ENCODE data around the gene TERF2IP.

The TERF2IP gene

DNA sequence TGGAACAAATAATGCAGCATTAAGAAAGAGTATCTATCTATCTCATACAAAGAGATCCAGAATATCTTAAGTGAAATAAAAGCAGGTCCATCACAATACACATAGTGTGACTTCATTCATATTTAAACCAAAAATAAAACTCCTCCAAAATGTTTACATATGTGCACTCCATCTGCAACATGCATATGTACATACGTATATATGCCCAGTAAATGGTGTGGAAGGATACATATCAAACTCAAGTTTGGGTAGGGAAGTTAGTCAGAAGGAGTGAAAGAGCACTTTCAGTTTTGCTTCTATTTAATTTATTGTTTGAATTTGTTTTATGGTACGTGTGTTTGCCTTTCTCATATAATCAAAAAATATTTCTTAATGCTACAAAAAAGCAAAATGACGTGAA, 12.5 kb upstream of the TERF2IP start:
- DNase-seq (ENCODE audit: low spot score), result no peak

DNA sequence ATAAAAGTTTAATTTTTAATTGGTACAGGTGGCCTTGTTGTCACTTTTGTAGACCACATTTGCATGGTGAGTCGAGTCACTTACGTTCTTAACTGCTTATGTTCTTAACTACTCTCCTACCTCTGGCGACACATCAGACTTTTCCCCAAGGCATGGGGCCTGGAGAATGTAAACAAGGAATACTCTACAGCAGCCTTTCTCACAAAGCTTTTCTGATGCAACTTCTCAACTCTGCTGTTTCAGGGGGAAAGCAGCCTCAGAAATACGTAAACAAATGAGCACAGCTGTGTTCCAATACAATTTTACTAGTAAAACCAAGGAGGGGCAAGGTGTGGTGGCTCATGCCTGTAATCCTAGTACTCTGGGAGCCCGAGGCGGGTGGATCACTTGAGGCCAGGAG, 7.0 kb upstream of the TERF2IP start:
- DNase-seq (ENCODE audit: low spot score), result no peak

DNA sequence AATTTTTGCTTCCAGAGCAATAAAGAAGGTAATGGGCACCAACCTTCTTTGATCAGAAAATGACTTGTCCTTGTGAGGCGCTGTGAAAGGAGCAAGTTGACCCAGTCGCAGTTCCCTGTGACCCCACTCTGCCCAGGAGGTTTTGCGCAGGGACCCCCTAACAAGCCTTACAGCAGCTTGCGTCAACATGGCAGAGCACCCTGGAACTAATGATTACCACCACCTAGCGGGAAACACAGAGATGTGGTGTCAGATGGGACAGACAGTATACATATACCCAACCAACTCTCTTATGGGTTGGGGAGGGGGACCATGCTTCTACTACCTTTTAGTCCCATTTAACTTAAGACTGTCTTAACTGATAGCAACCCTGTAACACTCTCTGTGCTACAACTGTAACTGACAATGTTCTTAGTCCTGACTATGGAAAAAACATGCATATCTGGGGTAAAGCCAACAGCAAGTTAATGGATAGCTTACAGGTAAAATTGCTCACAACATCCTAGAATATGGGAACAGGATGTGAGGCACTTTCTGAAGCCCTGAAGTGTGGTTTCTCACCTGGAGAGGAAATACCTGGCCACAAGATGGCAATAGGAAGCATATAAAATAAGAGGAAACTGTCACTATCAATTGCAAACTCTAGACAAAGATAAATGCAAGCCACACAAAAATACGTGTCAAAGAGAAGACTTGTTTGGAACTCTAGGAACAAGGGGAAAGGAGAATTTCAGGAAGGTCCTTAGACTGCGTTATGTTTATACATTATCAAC, 3.1 kb upstream of the TERF2IP start:
- DNase-seq (ENCODE audit: low spot score), result no peak

DNA sequence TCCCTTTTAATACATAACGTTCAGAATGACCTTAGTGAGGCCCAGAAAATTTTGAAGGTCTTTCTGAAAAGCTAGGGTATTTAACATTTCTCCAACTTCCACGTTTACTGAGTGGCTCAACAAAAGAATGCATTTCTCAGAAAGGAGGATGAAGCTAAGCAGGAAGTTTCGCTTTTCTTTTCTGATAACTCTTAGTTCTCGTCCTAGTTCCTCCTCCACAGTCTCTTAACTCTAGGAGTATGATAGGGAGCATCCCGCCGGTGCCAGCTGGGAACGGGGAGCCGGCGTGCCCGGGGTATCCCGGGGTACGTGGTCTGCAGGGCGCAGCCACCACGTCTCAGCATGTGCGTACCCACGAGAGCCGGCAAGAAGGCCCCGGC, 471 bp upstream of the TERF2IP start:
- DNase-seq (ENCODE audit: low spot score), result no peak

DNA sequence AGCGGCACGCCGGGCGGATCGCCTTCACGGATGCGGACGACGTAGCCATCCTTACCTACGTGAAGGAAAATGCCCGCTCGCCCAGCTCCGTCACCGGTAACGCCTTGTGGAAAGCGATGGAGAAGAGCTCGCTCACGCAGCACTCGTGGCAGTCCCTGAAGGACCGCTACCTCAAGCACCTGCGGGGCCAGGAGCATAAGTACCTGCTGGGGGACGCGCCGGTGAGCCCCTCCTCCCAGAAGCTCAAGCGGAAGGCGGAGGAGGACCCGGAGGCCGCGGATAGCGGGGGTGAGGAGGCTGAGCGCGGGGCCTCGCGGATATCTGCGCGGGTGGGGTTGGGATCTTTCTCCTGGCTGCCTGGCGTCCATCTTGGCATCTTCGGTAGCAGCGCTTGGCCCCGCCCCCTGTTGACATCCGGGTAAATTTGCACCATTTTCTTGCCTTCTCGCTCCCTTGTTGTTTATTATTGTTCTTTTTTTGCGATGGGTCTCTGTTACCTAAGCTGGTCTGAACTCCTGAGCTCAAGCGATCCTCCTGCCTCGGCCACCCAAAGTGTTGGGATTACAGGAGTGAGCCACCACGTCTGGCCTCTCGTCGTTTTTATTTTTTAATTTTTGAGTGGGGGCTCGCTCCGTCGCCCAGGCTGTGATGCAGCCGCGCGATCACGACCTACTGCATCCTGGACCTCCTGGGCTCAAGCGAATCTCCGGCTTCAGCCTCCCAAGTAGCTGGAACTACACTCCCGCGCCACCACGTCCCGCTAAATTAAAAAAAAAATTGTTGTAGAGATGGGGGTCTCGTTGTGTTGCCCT, 898 bp downstream of the TERF2IP start:
- DNase-seq (ENCODE audit: low spot score), result peak; percentile 83

DNA sequence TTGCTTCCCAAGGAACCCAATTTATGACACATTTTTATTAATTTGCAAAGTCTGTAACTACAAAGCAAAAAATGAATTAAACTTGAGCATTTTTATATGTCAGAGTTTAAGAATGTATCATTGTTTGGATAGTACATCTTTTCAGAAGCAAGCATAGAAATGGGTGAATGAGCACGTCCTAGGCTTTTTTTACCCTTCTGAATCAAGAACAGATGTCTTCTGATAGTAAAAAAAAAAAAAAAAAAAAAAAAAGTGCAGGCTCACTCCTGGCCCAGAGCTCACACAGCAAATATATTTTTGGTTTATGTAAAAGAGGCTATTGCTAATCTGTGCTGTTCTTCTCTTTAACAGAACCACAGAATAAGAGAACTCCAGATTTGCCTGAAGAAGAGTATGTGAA, 6.3 kb downstream of the TERF2IP start:
- no peak for DNase-seq (ENCODE audit: low spot score)

DNA sequence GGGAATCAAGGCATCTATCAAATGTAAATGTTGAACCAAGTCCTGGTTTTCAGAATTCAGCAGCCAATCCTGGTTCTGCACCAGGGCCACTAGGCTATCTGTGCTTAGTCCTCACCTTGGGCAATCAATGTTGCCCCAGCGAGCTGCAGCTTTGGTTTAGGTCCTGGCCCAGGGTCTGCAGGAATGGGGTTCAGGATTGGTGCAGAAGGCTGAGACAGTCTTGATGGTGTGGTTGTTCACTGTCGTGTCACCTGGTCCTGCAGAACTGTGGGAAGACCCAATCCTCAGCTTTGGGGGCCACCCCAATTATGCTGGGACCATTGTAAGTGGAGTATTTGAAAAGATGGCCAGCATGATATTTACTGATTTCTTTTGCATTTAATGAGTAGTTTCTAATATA, 10.6 kb downstream of the TERF2IP start:
- no peak for DNase-seq (ENCODE audit: low spot score)

DNA sequence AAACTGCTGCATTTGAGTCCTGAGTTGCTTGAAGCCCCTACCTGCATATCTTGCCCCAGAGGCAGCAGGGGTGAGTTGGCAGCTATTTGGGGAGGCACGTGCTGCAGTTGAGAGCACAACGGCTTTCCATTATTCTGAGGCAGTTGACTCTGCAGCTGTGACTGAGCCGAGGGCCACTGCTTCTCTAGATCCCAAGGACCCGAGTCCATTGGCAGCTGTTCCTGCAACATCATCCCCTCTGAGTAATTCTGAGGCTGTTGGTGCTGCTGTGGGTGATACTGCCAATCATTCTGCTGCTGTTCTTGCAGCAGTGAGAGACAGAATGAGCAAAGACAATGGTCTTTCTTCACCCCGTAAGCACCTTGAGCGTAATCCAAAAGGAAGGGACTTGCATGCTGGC, 12.7 kb downstream of the TERF2IP start:
- no peak for DNase-seq (ENCODE audit: low spot score)

DNA sequence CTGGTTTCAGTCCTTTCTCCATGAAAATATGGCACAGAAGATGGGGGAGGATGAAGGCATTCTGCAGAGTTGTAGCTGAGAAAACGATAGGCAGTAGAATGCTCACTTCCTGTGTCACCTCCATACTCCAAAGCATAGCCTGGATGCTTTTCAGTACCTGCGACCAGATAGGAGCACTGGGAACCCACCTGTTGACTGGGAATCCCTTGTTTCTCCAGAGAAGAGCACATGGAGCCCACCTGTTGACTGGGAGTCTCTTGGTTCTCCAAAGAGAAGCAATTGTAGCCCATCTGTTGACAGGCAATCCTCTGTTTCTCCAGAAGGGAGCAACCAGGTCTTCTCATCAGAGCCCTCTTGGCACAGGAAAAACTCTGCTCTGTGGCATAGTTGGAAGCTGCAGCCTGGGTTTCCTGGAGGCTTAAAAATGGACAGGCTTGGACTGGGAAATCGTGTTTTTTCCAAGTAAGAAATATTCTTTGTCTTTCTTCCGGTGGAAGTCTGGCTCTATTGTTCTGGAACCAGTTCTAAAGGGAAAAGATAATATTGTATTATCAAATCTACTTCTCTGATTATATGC, 13.2 kb downstream of the TERF2IP start:
- DNase-seq (ENCODE audit: low spot score), result no peak

DNA sequence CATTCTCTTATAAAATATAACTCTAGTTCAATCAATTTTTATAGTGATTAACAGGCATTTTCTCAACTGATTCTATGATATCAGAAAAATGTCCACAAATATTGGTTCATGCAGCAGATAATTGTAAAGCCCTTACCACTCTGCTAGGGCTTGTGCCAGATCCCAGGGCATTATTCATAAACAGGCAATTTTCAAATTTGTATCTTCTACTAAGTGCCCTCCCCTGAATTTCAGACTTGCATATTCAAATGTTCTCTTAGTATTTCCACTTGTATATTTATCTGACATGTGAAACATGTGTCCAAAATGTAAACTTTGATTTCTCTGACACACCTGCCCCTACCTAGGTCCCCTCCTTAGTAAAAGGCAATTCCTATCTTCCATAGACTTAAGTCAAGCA, 19.9 kb downstream of the TERF2IP start:
- no peak for DNase-seq (ENCODE audit: low spot score)

DNA sequence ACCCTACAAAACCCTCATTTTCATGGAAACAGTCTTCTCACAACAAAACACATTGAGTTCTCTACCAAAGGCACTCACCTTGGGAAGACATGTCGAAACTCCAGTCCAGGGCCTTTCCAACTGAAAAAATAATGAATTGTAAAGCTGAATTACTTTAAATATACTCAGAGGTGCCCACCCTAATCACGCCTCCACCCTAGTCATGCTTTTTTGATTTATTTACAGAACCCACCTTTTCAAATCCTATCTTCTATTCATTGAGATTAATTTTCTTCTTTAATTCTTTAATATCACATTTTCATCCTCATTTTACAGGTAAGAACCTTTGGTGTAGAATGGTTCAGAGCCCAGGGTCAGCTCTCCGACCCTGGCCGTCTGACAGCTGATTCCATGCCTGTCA, 29.3 kb downstream of the TERF2IP start, which contains the start of gene CPHXL2:
TSS of gene CPHXL2 (minus strand) at position 101 of the 400 bp plus-strand sequence. CDS start at position 91, 10 bp downstream.
- no peak for DNase-seq (ENCODE audit: low spot score)

DNA sequence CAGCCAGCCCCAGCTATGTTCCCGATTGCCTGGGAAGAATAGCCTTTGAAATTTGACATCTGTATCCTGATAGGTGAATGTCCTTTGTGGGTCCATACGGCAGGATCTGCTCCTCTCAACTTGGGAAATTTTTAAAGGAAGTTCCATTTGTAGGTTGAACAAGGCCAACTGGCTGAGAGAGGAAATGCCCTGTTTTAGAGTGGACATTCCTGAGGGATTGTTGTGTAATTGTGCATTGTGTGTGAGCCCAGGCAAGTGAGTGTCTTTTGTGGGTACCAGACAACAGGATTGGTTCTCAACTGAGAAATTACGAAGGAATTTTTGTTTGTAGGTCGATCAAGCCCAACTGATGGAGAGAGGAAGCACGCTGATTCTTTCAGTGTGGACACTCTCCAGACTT, 31.8 kb downstream of the TERF2IP start:
- no peak for DNase-seq (ENCODE audit: low spot score)

DNA sequence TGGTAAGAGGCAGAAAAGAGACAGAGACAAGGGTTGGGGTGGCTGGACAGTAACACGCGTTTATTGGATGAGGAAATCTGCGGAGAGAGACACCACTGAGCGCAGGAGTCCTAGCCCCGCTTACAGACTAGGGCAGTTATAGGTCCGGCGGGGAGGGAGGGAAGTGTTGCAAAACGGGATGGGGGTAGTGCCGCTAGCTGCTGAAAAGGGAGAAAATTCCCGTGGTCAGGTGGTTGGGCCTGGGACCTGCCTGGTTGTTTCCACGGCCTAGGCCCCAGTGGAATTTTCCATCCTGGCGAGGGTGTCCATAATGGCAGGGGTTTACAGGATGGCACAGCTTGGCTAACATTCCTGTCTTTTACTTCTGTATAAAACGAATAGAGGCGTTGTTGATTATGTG, 34.7 kb downstream of the TERF2IP start:
- DNase-seq (ENCODE audit: low spot score), result no peak

DNA sequence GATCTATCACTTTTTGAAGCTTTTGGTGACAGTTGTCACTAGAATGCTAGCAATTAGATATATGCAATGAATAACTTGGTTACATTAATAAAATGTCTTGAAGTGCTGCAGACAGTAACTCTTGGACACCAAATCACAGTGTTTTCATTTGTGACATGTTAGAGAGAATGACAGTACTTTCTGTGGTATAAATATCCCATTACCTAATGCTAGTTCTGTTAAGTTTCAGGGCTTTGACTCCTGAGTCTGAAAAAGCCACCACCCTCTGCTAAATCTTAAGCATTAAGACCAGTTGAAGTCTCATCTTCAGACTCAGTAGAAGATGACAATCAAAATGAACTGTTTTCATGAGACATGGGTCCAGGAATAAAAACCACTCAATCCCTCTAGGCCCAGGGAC, 39.8 kb downstream of the TERF2IP start:
- DNase-seq (ENCODE audit: low spot score), result no peak

DNA sequence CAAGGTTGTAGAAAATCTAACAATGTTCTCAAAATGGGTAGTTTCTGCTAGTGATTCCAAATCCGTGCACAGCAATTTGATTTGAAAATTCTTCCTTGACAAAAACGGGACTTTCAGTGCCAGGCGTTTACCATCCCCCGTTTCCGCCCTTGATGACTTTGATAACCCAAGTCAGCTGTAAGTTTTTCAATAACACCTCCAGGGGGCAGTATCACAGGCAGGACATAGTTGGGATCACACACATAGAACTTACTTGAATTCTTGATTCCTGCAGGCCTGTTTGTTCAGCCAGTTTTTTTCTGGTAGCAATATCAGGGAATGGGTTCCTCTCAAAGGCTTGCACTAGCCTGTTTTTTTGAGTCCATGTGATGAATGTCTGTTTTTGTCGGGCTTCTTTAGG, 48.1 kb downstream of the TERF2IP start:
- DNase-seq (ENCODE audit: low spot score), result peak; percentile 8

DNA sequence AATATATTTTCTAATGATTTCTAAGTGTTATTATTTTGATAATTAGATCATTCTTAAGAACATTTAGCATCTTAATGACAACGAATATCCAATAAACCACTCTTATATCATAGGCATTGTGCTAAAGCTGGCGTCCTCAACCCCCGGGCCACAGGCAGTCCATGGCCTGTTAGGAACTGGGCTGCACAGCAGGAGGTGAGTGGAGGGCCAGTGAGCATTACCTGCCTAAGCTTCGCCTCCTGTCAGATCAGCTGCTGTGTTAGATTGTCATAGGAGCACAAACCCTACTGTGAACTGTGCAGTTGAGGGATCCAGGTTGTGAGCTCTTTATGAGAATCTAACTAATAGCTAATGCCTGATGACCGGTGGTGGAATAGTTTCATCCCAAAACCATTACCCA, 50.0 kb downstream of the TERF2IP start:
- DNase-seq (ENCODE audit: low spot score), result peak; percentile 28

DNA sequence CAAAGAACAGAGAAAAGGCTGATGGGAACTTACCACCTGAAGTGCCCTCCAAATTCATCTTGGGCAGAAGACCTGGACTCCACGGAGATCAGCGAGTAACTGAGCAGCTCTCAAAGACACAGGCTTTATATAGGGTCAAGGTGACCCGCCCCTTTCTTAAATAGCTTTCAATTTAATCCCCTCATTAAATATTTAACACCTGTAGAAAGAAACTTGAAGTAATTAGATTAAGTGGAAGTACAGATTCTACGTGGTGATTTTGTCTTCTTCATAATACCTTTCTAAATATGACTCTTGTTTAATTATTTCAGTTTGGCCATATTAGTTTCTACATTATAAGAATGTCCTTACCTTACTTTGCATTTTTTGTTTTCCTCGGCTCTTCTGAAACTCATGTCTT, 53.8 kb downstream of the TERF2IP start, which contains the start of gene DUXB:
TSS of gene DUXB (minus strand) at position 101 of the 400 bp plus-strand sequence. CDS start at position 58, 43 bp downstream.
- DNase-seq (ENCODE audit: low spot score), result peak; percentile 1

DNA sequence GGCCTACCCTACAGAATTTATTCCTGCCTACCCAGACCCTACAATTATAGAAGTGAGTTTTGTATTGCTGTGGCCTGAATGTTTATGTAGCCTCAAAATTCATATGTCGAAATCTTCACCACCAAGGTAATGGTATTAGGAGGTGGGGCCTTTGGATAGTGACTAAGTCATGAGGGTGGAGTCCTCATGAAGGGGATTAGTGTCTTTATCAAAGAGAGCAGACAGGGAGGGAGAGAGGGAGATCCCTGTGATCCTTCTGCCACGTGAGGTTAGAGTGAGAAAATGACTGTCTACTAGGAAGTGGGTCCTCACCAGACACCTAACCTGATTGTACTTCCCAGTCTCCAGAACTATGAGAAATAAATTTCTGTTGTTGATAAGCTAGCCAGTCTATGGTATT, 54.7 kb downstream of the TERF2IP start:
- peak; percentile 7 for DNase-seq (ENCODE audit: low spot score)

DNA sequence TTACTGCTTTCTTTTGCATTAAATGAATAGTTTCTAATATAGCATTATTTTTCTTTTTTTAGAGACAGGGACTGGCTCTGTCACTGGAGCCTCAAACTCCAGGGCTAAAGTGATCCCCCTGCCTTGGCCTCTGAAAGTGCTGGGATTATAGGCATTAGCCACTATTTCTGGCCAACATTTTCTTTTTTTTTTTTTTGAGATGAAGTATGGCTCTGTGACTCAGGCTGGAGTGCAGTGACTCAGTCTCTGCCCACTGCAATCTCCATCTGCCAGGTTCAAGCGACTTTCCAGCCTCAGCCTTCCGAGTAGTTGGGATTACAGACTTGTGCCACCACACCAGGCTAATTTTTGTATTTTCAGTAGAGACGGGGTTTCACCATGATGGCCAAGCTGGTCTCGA, 55.7 kb downstream of the TERF2IP start:
- no peak for DNase-seq (ENCODE audit: low spot score)

Data from ecto neural progenitor cell (in vitro differentiated cells).